Measurements from ENCODE around the gene KANSL3. TPM values are rescaled to one million over a fixed set of nuclear protein-coding genes. Genes with fewer than 3 reads are reported as not detected.
"Not testable (repeated sequence)": the region's sequence is repeated elsewhere in the genome, so short reads cannot be mapped to it uniquely, and the experiment has no call there.

Gene KANSL3
- total RNA-seq = 45.2 TPM

- DNase-seq = peak; percentile 96
Observed at GRCh38 chr2:96638144-96639121, at the start of gene KANSL3. Gene KANSL3 (minus strand): TSS chr2:96638312. CDS start chr2:96637135, 1,177 bp downstream.

- DNase-seq = no peak
Observed at GRCh38 chr2:96687266-96687665, 49.2 kb upstream of the KANSL3 start.

GRCh38 chr2:96685577-96686459 lies 47.7 kb upstream of the KANSL3 start:
- peak; percentile 80 for DNase-seq

GRCh38 chr2:96684883-96685576 lies 46.9 kb upstream of the KANSL3 start:
- DNase-seq = peak; percentile 64

- DNase-seq = no peak
Observed at GRCh38 chr2:96683972-96684820, 46.1 kb upstream of the KANSL3 start.

- DNase-seq = no peak
Observed at GRCh38 chr2:96683307-96683706, 45.2 kb upstream of the KANSL3 start.

- no peak for DNase-seq
Observed at GRCh38 chr2:96681540-96681939, 43.4 kb upstream of the KANSL3 start.

GRCh38 chr2:96680561-96681141 lies 42.5 kb upstream of the KANSL3 start:
- no peak for DNase-seq

GRCh38 chr2:96679848-96680247 lies 41.7 kb upstream of the KANSL3 start:
- DNase-seq = peak; percentile 48

- DNase-seq = no peak
Observed at GRCh38 chr2:96669539-96670215, 31.6 kb upstream of the KANSL3 start.

- no peak for DNase-seq
Observed at GRCh38 chr2:96668771-96669170, 30.7 kb upstream of the KANSL3 start.

- not testable (repeated sequence) for DNase-seq
Observed at GRCh38 chr2:96665717-96666116, 27.6 kb upstream of the KANSL3 start.

- peak; percentile 44 for DNase-seq
Observed at GRCh38 chr2:96665083-96665569, 27.0 kb upstream of the KANSL3 start.

- no peak for DNase-seq
Observed at GRCh38 chr2:96664366-96664925, 26.3 kb upstream of the KANSL3 start.

- no peak for DNase-seq
Observed at GRCh38 chr2:96663829-96664228, 25.7 kb upstream of the KANSL3 start.

- no peak for DNase-seq
Observed at GRCh38 chr2:96663177-96663576, 25.1 kb upstream of the KANSL3 start.

- no peak for DNase-seq
Observed at GRCh38 chr2:96662360-96662759, 24.2 kb upstream of the KANSL3 start.

GRCh38 chr2:96661324-96661723 lies 23.2 kb upstream of the KANSL3 start:
- DNase-seq = no peak

GRCh38 chr2:96656540-96656939 lies 18.4 kb upstream of the KANSL3 start:
- no peak for DNase-seq

GRCh38 chr2:96655526-96655925 lies 17.4 kb upstream of the KANSL3 start:
- no peak for DNase-seq
